GM18517 (cell line): ENCODE measurements around the gene SEMA3B.
A peak's percentile ranks its signal among the peaks of the same experiment; 100 is the strongest.
"Not testable (repeated sequence)": the region's sequence is repeated elsewhere in the genome, so short reads cannot be mapped to it uniquely, and the experiment has no call there.

Source experiments
- ATAC-seq: cut with Tn5 transposase; IDR thresholded peaks from one replicate; pipeline ENCODE4 v1.9.1; 2021; ENCODE audit warnings: mild to moderate bottlenecking, moderate library complexity; ENCODE audit not compliant: unreplicated experiment

The SEMA3B gene

DNA sequence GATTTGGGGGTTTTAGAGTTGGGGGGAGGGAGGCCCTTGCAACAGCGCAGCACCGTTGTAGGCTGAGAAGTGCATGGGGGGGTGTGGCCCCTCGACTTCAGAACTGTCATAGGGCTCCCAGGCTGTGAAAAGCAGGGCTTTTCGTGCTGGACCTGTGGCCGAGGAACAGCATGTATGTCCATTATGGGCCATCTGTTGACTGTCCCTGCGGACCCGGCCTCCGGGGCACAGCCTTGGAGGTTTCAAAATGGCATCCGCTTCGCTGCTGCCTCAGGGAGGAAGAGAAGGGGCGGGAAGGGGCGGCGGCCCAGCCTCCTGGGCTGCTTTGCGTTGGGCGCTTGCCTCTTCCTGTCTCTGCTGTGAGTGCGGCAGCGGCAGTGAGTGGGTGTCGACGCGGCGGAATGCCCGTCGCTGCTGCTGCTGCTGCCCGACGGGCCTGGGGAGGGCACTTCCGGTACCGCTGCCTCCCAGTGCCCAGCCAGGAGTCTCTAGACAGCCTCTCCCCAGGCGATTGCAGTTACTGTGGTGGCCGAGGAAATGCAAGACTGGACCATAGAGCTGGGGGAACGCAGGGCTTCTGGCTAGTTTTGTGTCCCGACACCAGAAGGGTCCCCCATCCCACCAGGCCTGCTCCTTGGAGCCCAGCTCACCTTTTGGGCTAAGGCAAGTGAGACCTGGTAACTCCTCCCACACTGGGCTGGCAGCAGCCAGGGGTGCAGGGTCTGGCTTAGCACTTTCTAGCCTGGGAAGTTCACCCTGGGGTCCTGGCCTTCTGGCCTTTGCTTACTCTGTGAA is 31.0 kb upstream of the SEMA3B start:
- ATAC-seq: peak; percentile 34

GRCh38 chr3:50238549-50239026 is 30.4 kb upstream of the SEMA3B start:
- no peak for ATAC-seq

GRCh38 chr3:50239649-50240048 is 29.3 kb upstream of the SEMA3B start:
- ATAC-seq: no peak

GRCh38 chr3:50241163-50241562 is 27.8 kb upstream of the SEMA3B start:
- no peak for ATAC-seq

DNA sequence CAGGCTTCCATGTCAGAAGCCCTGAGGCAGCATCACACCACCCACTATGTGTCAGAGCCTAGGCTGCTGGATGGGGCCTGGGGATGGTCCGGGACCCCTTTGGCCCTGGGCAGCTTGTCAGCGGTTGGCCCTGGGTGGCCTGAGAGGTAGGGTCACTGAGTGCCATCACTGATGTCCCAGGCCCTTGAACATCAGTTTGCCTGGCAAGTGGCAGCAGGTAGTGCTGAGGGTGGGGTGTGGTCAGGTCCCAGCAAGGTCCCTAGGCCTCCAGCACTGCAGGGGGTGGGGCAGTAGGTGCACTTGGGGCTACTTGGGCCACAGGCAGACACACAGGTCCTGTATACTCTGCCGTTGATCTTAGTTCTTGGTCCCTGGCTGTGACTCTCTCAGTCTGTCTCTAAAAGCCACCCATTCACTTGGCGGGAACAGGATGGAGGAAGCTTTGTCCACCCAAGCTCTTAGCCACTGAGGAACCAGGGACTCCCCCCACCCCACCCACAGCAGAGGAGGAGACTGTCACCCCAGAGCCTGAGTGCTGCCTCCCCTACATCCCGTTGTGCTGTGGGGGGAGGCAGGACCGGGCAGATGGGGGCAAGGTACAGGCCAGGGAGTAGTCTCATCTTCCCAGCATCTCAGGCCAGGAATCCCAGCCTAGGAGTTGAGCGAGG is 27.1 kb upstream of the SEMA3B start:
- ATAC-seq: no peak

GRCh38 chr3:50242381-50242770 is 26.6 kb upstream of the SEMA3B start:
- ATAC-seq: no peak

DNA sequence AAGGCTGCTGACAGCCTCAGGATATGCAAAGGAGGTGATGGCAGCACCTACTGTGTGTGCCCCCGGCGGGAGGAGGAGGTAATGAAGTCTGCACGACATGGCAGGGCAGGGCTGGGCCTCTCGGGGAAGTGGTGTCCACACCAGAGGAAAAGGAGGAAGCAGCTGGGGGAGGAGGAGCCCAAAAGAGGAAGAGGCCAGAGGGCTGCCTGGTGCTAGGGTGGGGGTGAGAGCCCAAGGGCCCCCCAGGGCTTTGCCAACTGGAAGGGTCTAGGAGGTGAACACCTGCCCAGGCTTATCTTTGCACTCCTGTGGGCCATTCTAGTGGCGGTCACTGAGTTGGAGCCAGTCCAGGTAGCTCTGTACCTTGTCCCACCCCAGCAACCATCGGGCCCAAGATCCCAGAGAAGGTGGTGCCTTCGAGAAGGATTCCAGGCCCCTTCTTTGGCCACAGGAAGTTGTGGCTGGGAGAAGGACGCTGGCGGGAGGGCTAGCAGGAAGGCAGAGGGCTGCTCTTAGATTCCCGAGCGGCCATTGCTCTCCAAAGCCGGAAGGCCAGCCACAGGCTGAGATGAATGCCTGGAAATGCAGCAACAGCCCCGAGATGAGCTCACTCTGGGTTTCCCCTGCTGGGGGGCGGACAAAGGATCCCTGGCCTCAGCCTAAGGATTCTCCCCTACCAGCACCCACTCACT is 25.9 kb upstream of the SEMA3B start:
- ATAC-seq: no peak

DNA sequence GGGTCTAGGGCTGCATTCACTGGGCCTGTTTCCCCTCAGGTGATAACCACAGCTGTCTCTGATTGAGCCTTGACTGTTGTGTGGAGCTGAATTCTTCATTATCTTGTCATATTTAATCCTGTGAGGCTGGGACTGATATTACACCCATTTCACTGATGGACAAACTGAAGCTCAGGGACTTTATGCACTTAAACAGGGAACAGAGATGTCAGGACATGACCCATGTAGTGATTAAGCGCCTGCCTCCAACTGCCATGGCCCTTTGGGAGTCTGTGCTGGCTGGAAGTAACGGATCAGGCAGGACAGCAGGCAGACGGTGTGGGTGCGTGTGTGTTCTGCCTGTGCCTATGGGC is 25.4 kb upstream of the SEMA3B start:
- no peak for ATAC-seq

GRCh38 chr3:50244813-50245212 is 24.1 kb upstream of the SEMA3B start:
- ATAC-seq: not testable (repeated sequence)

DNA sequence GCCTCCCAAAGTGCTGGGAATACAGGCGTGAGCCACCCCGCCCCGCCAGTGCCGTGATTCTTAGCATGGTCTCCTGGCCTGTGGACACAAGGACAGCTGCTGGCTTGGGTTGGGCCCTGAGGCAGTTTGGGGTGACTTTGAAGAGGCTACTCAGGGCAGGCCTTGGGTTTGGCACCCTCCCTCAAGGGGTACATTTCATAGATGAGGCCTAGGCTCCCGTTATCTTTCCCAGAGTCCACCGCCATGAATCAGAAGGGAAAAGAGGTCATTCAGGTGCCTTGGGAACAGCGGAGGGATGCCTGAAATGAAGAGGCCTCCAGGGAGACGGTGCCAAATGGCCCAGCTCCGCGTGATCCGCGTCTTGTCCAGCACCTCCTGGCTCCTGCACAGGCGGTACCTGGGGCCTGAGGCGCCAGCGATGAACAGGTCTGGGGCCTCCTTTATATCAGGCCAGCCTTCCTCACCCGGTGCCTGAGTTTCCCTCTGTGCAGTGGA is 23.6 kb upstream of the SEMA3B start:
- no peak for ATAC-seq

- no peak for ATAC-seq
Observed at GRCh38 chr3:50245831-50246516, 23.0 kb upstream of the SEMA3B start.

DNA sequence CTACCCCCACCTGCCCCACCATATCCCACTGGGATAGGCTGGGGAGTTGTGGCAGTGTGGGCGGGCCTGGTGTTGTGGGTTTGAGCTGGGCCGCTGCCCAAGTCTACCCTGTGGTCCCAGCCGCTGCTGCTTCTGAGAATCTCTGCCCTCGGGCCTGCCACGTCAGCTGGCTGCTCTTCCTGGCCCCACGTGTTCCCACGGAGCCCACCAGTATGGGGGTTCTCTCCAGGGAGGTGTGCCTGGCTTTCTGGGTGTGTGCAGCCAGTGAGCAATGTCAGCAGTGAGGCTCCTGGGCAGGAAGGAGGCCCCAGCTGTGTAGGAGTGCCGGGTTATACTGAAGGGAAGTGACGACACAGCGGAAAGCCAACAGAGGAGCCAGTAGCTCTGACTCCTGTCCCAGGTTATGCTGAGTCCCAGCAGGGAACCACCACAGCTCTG is 22.4 kb upstream of the SEMA3B start:
- no peak for ATAC-seq

DNA sequence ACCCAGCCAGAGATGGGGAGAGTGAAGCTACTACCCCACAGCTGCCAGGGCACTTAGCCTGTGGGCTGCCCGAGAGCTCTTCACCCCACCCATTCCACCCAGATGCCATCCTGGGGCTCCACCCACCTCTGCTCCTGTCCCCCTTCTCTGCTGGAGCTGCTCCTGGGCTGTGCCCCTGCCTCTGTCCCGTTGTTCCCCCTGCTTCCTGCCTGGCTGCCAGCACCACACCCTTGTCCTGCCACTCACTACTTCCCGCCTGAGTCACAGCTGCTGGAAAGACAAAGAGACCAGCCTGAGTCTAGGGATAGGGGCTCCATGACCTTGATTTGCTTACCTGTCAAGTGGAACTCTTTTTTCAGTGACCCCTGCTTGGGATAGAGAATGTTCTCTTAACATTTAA is 20.6 kb upstream of the SEMA3B start:
- no peak for ATAC-seq

DNA sequence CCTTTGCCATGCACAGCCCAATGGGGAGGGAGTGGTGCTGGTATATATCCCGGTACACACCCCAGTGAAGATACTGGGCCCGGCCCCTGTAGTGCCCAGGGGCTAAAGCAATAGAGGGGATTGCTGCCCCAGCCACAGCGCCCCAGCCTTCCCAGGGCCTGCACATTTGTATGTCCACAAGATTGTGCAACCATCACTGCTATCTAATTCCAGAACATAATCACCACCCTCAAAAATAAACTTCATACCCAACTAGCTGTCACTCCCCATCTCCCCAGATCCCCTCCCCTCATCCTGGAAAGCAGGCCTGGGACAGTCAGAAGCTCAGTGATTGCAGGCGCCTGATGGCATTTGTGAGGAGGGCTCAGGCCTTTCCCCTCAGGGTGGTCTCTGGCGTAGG is 19.5 kb upstream of the SEMA3B start:
- ATAC-seq: no peak

DNA sequence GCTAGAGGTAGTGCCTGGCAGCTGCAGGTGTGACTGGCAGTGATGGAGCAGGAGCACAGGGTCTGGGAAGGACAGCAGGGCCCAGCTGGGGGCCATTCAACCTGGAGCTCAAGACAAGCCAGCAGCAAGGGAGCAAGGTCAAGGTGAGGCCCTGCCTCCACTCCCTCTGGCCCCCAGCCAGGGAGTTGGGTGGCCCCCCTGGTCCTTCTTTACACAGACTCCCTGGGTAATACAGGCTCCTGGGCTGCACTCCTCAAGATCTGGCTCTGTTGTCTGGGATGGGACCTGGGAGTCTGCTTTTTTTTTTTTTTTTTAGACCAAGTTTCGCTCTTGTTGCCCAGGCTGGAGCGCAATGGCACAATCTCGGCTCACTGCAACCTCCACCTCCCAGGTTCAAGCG is 18.4 kb upstream of the SEMA3B start:
- no peak for ATAC-seq

GRCh38 chr3:50251220-50251619 is 17.7 kb upstream of the SEMA3B start:
- no peak for ATAC-seq

- no peak for ATAC-seq
Observed at GRCh38 chr3:50254577-50255250, 14.2 kb upstream of the SEMA3B start.

GRCh38 chr3:50255251-50255615 is 13.7 kb upstream of the SEMA3B start:
- ATAC-seq: no peak

DNA sequence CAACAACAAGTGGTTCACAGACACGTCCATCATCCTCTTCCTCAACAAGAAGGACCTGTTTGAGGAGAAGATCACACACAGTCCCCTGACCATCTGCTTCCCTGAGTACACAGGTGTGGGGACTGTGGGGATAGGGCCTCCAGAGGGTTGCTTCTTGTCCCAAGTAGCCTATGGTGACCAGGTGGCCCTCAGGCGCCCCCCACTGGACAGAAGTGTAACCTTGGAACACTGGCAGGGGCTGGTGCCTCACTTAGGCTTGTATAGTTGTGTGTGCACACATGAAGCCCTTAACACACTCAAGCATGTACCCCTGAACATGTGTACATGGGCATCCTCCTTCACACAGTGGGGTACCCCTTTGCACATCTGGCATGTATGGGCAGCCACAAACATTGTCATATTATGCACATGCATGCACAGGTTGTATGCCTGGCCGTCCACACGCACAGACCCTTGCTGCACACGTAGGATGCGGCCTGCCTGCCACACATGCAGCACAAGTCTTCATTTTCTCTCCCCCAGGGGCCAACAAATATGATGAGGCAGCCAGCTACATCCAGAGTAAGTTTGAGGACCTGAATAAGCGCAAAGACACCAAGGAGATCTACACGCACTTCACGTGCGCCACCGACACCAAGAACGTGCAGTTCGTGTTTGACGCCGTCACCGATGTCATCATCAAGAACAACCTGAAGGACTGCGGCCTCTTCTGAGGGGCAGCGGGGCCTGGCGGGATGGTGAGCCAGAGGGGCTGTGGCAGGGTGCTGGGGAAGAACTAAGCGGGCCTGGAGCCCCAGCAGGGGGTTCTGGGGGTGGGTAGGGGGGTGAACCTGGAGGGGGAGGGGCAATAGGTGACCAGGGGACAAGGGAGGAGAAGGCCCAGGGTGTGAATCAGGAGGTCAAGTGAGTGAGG is 11.7 kb upstream of the SEMA3B start:
- no peak for ATAC-seq
